ENCODE measurements around the gene MYOM1.

MYOM1 gene

GRCh38 chr18:3151399-3152264, 68.1 kb downstream of the MYOM1 start:
- DNase-seq (ENCODE audit: low read depth in 2 of 2) = no peak

GRCh38 chr18:3150688-3151087, 69.1 kb downstream of the MYOM1 start:
- no peak for DNase-seq (ENCODE audit: low read depth in 2 of 2)

GRCh38 chr18:3150274-3150673, 69.5 kb downstream of the MYOM1 start:
- no peak for DNase-seq (ENCODE audit: low read depth in 2 of 2)

GRCh38 chr18:3148930-3149535, 70.7 kb downstream of the MYOM1 start:
- DNase-seq (ENCODE audit: low read depth in 2 of 2) = no peak

GRCh38 chr18:3147935-3148554, 71.7 kb downstream of the MYOM1 start:
- no peak for DNase-seq (ENCODE audit: low read depth in 2 of 2)

- no peak for DNase-seq (ENCODE audit: low read depth in 2 of 2)
Observed at GRCh38 chr18:3140986-3141639, 78.7 kb downstream of the MYOM1 start.

- no peak for DNase-seq (ENCODE audit: low read depth in 2 of 2)
Observed at GRCh38 chr18:3140342-3140741, 79.4 kb downstream of the MYOM1 start.

GRCh38 chr18:3139406-3139805, 80.4 kb downstream of the MYOM1 start:
- no peak for DNase-seq (ENCODE audit: low read depth in 2 of 2)

GRCh38 chr18:3138274-3138975, 81.3 kb downstream of the MYOM1 start:
- no peak for DNase-seq (ENCODE audit: low read depth in 2 of 2)

GRCh38 chr18:3135536-3135935, 84.2 kb downstream of the MYOM1 start:
- DNase-seq (ENCODE audit: low read depth in 2 of 2) = no peak

- DNase-seq (ENCODE audit: low read depth in 2 of 2) = no peak
Observed at GRCh38 chr18:3132700-3133099, 87.1 kb downstream of the MYOM1 start.

GRCh38 chr18:3130344-3130743, 89.4 kb downstream of the MYOM1 start:
- no peak for DNase-seq (ENCODE audit: low read depth in 2 of 2)

- DNase-seq (ENCODE audit: low read depth in 2 of 2) = peak; percentile 44 to 63
Observed at GRCh38 chr18:3129053-3129864, 90.5 kb downstream of the MYOM1 start.

- no peak for DNase-seq (ENCODE audit: low read depth in 2 of 2)
Observed at GRCh38 chr18:3126457-3127097, 93.2 kb downstream of the MYOM1 start.

- no peak for DNase-seq (ENCODE audit: low read depth in 2 of 2)
Observed at GRCh38 chr18:3124822-3125221, 94.9 kb downstream of the MYOM1 start.

GRCh38 chr18:3122851-3123250, 96.9 kb downstream of the MYOM1 start:
- no peak for DNase-seq (ENCODE audit: low read depth in 2 of 2)

- no peak for DNase-seq (ENCODE audit: low read depth in 2 of 2)
Observed at GRCh38 chr18:3121259-3121658, 98.5 kb downstream of the MYOM1 start.

- no peak for DNase-seq (ENCODE audit: low read depth in 2 of 2)
Observed at GRCh38 chr18:3120356-3120755, 99.4 kb downstream of the MYOM1 start.

- DNase-seq (ENCODE audit: low read depth in 2 of 2) = no peak
Observed at GRCh38 chr18:3119401-3120341, 100.1 kb downstream of the MYOM1 start.

All from stimulated activated CD8-positive, alpha-beta memory T cell treated with anti-CD3 and anti-CD28 coated beads, Interleukin-15, amount 100 ng/mL, for 4 hours (primary cell).